HG02678 (cell line): Measurements from ENCODE around the gene STAP2.

Experiments
- ATAC-seq: cut with Tn5 transposase; IDR thresholded peaks from one replicate; pipeline ENCODE4 v1.9.1; 2021; ENCODE audit warnings: mild to moderate bottlenecking, moderate library complexity; ENCODE audit not compliant: unreplicated experiment

STAP2 gene

GRCh38 chr19:4338441-4339355, at the start of gene STAP2:
Gene STAP2, minus strand, starts transcription at chr19:4338827. Its CDS starts 74 bp downstream, at chr19:4338753.
- ATAC-seq, result no peak

DNA sequence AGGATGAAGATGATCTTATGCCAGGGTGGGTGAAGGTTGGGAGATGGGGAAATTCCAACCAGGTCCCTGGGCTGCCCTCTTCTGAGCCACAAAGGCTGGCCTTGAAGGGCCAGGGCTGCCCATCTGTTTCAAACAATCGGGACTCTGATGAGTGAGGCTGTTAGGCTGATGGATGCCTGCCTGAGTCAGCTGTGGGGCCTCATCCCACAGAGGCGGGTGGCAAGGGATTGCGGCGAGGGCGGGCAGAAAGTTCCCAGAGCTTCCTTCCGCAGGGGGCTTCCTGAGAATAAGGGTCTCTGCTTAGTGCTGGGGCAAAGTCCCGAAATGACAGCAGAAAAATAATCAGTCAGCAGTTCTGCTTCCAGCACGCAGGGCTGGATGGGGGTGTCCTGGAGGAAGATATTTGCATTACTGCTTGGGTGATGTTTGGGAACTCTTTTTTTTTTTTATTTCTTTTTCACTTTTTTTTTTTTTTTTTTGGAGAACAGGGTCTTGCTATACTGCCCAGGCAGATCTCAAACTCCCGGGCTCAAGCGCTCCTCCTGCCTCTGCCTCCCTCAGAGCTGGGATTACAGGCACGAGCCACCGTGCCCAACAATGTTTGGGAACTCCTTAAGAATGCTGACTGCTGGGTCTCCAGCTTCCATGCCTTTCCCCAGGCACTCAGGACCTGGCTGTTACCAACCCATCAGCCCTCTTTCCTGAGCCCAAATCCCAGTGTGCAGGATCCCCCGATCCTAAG, 47.6 kb upstream of the STAP2 start:
- ATAC-seq, result no peak

DNA sequence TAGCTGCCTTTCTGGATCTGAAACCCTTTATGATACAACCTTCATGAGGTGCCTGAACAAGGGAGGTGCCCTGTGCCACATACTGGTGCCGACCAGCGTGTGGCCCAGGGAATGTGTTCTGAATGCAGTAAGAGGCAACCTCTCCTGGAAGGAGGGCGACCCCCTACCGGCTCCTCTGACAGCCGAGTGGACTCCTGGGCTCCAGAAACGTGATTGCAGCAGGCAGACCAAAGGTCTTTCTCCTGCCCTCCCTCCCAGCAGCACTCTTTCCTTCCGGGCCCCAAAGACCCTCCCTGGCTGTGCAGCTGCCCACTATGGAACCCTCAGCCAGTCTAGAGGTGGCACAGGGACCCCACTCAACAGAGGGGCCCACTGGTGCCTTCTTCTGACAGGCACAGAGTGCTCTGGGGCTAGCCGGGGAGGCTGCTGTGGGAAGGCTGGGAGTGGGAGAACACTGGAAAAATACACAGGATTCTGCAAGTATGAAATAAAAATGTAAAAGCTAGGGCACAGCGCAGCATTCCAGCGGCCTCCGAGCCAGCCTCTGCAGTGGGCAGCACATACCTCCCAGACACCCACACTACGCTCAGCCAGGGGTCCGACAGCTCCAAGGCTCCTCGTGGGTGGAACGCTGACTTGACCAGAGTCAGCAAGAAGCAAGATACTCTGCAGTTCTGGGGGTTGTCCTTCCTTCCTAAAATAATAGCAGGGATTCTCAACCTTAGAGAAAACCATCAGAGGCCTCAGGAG, 46.8 kb upstream of the STAP2 start:
- ATAC-seq, result no peak

GRCh38 chr19:4380254-4380727, 41.7 kb upstream of the STAP2 start:
- no peak for ATAC-seq

- no peak for ATAC-seq
Observed at GRCh38 chr19:4379383-4380253, 41.0 kb upstream of the STAP2 start.

DNA sequence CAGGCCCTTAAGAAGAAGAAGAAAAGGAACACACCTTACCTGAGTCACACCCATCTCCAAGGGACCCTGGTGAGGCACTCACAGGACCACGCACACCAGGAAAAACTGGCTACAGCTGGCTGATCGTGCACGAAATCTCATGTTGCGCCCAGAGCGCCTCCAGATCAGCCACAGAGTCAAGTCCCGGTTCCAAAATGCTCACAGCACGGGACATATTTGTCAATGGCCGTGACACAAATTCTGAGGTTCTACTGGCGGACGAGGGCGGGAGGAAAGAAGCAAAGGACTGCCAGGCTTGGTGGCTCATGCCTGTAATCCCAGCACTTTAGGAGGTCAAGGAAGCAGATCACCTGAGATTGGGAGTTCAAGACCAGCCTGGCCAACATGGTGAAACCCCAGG, 40.3 kb upstream of the STAP2 start:
- no peak for ATAC-seq

GRCh38 chr19:4376991-4377781, 38.6 kb upstream of the STAP2 start:
- no peak for ATAC-seq

GRCh38 chr19:4376671-4376990, 38.0 kb upstream of the STAP2 start:
- no peak for ATAC-seq

- ATAC-seq, result peak; percentile 18
Observed at GRCh38 chr19:4376028-4376670, 37.5 kb upstream of the STAP2 start.

GRCh38 chr19:4375164-4376027, 36.8 kb upstream of the STAP2 start:
- peak; percentile 49 for ATAC-seq

DNA sequence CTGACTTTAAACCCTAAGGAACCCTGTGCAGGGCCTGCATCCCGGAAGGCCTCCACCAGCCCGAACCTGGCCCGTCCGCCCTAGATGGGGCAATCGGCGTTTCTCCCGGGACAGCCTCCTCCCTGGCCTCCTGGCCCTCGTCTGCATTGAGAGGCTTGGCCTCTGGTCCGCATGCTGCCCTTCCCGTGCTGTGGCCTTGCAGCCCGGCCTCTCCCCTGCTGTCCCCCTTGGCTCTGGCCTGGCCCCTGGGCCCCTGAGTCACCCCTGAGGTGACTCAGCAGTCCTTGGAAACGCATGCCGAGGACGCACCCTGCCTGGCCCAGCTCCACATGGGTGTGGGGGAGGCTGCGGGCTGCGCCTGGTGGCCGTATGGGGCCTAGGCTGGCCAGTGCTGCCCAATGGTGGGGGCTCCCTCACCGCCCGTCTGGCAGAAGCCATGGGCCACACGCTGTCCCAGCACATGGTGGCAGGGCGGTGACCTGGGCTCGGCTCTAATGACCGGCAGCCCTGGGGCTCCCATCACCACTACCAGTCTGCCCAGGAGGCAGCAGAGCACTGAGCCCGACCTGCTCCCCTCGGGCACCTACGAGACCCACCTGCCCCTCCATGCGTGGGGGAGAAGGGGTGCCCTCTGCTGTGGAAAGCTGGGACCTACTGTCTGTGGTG, 36.0 kb upstream of the STAP2 start:
- no peak for ATAC-seq

DNA sequence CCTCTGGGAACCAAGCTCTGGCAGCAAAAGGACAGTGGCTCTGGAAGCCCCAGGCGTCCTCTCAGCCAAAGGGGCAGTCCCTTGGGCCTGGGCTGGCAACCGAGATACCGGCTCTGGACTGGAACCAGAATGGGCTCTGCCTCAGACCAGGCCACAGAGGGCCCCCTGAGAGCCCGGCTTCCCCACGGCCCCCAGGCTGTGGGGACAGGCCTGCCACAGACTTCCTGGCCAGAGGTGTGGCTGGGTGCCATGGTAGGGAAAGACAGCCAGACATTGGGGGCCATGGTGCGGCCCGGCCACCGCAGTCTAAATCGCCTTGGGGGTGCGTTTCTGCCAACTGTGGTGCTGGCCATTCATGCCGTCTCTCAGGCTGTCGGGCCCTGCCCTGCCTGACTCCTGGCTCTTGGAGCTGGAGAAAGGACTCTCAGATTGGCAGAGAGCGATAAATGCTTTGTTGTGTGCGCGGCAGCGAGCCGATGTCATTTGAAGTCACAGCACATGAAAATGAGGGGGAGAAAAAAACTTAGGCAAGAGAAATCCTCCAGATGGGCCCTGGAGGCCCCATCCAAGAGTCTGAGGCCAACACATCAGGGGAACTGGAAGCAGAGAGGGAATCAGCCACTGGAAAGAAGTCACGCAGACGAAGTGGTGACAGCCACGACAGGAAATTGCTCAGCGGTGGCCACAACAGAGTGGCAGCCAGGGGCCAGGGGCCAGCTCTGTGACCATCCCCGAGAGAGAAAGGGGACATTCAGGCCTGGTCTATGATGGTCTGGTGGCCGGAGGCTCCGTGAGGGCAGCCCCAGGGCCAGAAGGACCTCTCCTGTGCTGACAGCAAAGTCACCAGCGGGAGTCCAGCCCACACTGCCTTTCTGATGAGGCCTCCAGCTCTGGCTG, 35.2 kb upstream of the STAP2 start:
- ATAC-seq, result no peak

- ATAC-seq, result no peak
Observed at GRCh38 chr19:4373013-4373367, 34.4 kb upstream of the STAP2 start.

GRCh38 chr19:4372165-4373012, 33.8 kb upstream of the STAP2 start:
- no peak for ATAC-seq

DNA sequence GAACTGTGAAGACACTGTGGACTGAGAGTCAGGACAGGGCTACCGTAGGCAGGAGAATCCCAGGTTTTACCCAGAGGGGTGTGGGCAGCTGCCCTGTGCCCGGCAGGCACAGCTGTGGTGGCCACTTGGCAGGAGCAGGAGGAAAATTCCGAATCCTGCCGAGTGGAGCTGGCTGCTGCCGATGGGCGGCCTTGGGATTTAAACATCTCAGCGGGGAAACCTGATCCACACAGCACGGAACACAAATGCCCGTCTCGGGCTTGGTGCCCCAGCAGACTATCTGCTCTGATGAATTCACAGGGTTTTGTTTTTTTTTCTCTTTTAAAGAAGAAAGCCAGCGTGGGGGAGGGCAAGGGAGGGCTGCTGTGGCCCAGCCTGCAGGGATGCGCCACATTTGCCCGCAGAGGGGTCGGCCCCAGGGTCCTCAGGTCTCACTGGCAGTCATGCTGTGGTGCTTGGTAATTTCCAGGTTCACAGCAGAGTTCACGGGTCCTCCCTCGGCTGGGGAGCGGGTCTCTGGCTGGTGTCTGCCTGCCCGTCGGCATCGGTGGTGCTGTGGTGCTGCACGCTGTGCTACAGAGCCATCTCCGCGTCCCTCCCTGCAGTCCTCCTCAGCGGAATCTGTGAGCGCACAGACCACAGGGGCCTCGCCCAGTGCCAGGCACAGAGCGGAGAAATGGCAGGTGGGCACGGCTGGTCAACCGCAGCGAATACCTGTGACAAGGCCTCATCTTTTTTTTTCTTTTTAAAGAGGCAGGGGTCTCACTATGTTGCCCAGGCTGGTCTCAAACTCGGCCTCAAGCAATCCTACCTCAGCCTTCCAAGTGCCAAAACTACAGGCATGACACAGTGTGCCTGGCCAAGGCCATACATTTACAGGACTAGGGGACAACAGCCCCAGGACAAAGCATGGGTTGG, 32.9 kb upstream of the STAP2 start:
- ATAC-seq, result no peak
